Measurements from ENCODE around the gene LEP.
"Not testable (repeated sequence)": the region's sequence is repeated elsewhere in the genome, so short reads cannot be mapped to it uniquely, and the experiment has no call there.

The LEP gene

DNA sequence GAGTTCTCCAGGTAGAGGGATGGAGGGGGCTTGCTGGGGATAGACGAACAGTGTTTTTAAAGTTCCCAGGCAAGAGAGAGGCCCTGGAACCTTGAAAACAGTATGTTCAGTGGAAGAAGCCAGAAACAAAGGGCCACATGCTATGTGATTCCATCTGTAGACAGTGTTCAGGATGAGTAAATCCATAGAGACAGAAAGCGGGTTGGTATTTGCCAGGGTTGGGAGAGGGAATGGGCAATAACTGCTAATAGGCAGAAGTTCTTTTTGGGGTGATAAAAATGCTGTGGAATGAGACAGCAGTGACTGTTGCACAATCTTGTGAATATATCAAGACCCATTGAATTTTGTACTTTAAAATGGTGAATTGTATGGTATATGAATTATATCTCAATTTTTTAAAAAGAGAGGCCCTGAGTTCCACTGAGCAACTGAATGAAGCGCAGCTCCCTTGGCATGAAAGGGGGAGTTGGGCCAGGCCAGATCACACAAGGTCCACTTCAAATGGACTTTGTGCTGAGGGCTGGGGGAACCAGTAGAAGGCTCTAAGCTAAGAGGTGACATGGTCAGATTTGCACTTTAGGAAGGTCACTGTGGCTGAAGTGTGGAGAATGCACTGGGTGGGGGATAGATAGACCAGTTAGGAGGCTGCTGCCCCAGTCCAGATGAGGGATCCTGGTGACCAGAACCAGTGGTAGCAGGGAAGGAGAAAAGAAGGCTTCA is 34.0 kb downstream of the LEP start:
- DNase-seq = no peak

DNA sequence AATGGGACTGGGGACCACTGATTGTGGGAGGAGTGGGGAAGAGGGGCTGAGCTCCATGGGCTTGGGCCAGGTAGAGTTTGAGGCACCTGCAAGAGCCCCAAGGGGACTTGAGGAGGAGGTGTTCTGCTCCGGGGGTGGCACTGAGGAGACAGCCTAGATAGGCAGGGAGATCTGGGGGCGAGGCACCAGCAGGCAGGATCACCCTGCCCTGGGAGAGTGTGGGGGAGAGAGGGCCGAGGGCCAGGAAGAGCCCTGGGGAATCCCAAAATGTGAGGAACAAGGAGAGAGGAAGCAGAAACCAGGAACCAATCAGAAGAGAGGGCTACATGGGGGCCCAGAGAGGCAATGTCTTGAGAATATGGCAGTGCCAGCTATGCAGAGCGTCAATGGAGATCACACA is 34.6 kb downstream of the LEP start:
- DNase-seq = no peak

DNA sequence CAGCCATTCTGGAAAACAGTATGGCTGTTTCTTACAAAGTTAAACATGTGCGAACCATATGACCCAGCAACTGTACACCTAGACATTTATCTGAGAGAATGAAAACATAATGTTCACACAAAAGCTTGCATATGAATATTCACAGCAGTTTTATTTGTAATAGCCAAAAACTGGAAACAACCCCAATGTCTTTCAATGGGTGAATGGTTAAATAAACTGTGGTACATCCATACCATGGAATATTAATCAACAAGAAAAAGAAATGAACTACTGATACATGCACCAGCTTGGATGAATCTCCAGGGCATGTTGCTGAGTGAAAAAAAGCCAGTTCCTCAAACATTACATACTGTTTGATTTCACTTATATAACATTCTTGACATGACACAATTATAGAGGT is 37.3 kb downstream of the LEP start:
- DNase-seq = no peak

DNA sequence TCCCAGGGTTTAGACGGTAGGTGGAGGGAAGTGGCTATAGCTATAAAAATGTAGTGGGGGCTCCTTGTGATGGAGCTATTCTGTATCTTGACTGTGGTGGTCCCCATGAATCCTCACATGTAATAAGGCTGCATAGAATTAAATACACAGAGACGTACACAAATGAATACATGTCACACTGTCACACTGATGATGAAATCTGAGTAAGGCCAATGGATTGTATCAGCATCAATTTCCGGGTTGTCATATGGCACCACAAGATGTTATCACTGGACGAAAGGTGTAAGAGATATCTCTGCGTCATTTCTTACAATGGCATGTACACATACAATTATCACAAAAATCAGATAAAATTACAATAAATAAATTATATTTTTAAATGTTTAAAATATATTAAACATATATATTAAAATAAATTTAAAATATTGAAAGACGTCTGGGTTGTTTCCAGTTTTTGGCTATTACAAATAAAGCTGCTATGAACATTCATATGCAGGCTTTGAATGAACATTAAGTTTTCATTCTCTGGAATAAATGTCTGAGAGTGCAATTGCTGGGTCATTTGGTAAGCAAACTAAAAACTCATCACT is 38.1 kb downstream of the LEP start:
- no peak for DNase-seq

DNA sequence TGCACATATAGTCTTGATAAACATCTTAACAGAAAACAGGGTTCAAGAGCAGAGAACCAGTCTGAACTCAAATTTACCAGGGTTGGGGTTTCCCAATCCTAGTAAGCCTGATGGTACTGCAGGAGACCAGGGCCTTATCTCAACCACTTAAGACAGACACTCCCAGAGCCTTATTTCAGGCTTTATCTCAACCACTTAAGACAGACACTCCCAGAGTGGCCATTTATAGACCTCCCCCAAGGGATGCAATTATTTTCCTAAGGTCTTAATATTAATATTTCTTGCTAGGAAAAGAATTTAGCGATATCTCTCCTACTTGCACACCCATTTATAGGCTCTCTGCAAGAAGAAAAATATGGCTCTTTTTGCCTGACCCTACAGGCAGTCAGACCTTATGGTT is 39.4 kb downstream of the LEP start:
- DNase-seq = not testable (repeated sequence)

DNA sequence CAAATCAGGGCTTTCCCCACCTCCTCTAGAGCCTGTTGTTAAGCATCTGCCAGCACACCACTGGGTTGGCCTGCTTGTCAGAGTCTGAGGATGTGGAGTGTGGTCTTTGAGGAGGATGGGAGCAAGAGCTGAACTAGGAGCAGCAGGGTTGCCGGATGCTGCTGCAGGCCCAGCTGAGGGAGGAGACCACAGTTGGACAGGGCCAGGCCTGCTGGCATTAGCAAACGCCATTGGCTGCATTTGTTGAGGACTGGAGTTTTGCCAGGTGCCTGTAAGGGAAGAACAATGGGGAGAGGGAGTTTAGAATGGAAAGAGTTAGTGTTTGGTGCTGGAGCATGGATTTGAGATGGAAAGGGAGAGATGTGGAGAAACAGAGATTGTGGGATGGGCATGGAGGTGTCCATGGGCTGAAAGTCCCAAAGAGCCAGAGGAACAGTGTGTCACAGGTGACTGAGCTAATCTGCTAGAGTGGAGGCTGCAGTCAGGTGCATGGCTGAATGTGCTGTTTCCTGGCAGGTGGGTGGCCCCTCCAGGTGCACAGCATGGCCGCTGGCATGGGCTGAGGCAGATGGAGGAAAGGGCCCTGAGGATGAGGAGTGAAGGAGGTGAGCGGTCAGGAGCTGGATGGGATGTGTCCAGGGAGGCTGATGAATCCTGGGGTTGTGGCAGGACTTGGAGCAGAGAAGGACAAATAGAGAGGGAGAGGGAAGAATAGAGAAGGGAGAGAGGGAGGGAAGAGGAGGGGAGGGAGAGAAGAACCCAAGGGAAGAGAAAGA is 40.7 kb downstream of the LEP start:
- no peak for DNase-seq

DNA sequence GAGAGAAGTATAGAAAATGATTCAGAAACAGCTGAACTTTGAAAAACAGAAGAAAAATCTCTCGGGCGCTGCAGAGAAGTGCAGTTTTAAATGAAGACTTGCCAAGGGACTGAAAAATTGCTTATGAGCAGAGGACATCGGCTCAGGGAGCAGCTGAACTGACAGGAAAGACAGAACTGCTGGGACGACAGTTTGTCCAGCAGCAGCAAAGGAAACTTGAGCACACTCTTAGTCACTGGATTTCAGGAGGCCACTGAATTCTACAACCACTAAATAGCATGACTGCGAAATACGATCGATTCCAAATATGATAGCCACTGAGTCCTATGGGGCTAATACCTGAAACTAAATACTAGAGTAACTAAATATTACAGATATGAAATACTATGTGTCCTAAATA is 43.0 kb downstream of the LEP start:
- DNase-seq = no peak

DNA sequence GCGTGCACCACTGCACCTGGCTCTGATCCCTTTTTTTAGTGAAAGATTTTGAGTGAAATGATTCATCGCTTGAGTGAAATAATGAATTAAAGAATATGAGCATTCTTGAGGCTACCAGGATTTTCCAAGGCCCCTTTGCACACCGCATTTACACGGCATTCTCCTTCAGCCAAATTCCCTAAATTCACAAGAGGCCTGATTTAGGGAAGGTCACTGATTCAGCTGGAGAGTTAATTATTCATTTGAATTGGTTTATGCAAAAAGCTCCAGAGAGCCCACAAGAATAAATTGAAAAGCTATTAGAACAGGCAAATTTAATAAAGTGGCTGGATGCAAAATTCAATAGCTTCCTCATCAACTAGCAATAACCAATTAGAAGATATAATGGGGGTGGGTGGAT is 46.5 kb downstream of the LEP start:
- no peak for DNase-seq

DNA sequence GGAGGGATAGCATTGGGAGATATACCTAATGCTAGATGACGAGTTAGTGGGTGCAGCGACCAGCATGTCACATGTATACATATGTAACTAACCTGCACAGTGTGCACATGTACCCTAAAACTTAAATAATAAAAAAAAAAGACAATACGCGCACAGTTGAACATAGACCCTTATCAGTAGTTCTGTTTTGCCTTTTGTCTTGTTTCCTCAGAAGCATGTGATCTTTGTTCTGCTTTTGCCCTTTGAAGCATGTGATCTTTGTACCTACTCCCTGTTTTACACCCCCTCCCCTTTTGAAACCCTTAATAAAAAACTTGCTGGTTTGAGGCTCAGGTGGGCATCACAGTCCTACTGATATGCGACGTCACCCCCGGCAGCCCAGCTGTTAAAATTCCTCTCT is 56.9 kb downstream of the LEP start:
- DNase-seq = not testable (repeated sequence)

DNA sequence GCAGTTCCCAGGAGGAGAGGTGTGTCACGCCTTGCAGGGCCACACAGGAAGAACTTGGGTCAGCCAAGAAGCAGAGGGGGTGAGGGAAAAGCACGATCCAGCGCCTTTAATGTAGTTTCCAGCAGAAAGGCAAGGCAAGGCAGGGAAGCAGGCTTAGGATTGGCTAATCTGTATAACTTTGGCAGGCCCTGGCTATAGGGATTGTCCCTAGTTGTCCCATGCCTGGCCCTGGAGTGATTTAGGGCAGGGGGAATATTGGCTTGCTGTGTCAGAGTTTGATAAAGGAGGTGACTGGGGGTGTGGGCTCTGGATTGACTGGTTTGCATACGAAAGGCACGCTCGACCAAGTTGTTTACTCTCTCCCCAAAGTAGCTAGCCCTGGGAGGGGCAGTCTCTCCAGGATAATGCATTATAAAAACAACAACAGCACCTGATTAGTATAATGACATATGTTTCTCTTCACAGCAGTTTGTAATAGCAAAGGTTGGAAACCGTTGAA is 58.1 kb downstream of the LEP start:
- DNase-seq = no peak

DNA sequence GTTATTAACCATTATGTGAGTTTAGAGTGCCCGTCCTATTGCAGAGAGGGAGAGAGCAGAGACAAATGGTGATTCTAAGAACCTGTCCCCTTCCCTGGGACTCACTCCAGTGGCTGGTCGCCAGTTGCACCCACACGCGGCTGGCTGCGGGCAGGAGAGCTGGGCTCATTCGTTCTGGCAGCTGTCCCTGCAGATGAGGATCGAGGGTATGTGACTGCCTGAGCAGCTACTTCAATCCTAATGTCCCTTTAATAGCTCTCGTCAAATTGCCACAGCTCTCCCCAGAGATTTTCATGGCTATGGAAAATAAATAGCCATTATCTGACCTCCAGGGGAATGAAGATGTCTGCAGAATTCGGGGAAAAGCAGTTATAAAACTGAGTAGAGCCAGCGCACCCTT is 61.1 kb downstream of the LEP start:
- DNase-seq = no peak

DNA sequence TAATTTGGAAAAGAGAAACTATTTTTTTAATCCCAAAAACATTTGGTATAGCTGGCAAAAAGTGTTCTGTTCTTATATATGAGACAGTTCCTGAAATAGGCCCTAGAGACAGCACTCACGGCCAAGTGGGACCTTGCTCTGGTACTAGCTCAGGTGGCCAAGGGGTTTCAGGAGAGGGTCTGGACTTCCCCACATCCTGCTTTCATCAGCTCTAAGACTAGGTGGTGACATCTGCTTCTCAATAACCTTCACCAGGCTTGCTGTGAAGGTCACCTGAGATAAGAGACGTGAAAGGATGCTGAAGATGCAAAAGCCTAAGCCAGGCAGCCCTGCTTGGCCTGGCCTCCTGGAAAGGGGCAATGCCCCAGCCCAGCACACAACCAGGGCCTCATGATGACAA is 62.1 kb downstream of the LEP start:
- no peak for DNase-seq

DNA sequence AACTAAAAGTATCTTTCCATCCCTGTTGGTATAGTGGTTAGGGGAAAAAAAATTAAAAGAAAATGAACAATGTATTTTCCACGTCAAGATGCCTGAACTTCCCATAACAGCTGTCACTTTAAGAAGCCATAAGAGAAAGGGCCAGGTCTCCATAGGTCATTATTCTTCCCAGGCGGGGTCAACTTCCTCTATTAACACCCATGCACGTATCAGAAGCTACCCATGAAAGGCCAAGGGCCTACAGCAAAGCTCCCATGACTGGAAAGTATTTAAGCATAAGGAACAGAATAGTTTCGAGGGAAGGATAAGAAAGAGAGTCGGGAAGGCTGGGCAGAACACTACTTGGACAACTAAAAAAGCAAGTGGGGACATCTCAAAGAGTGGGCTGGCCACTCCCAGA is 62.6 kb downstream of the LEP start:
- DNase-seq = no peak

DNA sequence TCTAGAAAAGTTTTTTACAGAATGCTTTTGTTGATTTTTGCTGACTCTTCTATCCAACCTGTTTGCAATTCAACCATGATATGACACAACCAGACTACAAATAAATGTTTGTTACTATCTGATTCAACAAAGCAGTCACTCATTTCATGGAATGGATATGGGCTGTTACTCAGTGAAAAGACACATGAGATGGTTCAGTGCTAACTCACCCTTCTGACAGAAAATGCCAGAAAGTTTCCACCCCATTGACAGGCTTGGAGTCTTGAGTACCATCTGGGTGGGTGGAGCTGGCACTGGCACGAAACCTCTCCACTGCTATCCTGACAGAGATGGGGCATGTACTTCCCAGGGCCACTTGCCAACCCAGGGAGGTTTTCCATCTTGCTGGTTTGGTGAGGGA is 63.1 kb downstream of the LEP start:
- no peak for DNase-seq

DNA sequence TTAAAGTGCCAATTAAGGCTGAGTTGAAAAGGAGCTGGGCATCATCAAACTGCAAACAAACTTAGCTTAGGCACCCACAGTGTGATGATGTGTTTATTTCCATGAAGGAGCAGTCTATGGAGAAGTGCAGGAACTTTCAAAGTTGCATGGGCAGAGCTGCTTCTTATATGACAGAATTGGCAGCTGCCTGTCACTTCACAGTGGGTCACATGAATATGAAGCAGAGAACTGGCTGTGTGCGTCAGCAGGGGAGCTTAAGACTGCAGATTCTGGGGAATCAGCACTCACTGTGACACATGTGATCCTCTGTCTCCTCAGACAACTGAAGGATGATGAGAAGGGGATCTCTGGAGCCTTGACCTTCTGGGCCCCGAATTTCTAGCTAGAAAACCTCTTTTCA is 66.0 kb downstream of the LEP start:
- DNase-seq = no peak
